Measurements from ENCODE around the gene COBL.

The COBL gene

DNA sequence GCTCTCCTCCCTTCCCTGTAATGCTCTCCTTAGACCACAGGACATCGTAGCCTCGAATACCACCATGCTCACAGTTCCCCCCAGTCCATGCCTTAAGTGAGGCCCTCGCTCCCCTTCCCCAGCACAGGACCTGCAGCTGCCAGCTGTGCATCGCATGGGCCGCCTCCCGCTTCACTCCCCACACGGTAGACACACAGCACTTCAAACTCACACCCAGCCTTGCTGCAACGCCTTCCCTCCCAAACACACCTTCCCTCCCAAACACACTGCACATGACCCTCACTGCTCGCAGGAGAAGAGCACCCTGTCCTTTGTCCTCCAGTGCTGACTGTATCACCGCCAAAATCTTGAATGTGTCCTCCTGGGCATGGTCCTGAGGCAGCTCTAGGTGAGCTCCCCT lies 42.6 kb downstream of the COBL start:
- DNase-seq (ENCODE audit: low spot score) = no peak

DNA sequence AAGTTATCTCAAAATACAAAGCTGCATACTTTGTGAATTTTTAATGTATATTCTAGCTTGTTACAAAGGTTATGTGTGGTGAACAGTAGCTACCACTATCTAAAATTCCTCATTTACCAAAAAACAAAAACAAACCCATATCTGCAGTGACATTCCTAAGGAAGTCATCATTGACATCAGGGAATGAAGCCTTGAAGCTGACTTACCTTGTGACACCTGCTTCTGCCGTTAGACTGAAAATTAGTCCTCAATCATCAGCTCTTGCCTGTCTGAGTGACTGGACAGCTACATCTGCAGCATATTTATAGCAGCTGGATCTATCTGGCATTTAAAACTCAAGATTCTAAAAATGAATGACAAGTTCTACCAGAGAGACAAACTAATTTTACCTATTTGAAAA lies 43.2 kb downstream of the COBL start:
- DNase-seq (ENCODE audit: low spot score) = no peak

DNA sequence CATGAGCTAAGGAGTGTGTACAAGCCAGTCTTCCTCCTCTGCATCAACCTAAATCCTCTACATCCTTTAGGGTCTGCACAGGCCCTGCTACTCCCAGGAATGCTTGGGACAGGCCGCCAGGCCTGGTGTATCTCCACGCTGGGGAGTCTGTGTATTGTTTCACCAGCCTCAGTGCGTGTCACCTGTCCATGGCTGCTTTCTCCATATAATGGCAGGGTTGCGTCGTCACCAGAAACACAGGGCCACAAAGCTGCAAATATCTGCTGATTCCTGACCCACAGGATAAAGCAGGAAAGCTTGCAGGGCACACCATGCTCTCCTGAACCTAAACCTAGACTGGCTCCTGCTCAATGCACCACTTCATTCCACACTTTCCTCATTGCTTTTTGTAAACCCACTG lies 45.6 kb downstream of the COBL start:
- DNase-seq (ENCODE audit: low spot score) = no peak

DNA sequence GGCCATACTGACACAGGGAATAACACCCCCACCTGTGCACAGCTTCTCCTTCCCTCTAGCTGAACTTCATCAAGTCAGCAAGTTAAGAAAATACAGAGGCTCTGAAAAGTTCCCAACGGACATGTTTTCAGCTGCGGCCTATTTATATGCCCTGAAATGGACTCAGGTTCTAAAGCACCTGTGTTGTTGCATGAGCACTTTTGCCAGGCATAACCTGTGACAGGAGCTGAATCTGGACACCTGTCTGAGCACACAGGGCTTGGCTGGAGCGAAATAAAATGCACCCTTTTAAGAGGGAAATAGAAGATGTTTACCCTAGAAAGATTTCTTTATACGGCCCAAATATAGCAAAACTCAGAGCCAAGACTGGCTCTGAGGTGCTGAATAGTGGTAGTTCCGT lies 46.7 kb downstream of the COBL start:
- DNase-seq (ENCODE audit: low spot score) = no peak

DNA sequence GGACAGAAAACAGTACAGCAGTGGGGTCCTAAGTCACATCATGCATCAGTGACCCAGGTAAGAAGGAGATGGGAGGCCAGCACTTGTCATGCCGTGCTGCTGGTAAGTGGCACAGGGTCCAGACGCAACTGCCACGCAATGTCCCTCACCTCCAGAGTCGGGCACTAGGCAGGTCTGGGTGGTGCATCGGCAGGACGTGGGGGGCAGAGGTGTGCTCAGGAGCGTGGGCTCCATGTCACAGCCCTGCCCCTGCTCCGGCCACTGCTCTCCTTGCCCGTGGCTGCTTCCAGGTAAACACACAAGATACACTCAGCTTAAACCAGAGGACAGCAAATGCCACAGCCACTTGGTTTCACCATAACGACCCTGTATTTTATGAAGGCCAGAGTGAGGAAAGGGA lies 47.3 kb downstream of the COBL start:
- no peak for DNase-seq (ENCODE audit: low spot score)

DNA sequence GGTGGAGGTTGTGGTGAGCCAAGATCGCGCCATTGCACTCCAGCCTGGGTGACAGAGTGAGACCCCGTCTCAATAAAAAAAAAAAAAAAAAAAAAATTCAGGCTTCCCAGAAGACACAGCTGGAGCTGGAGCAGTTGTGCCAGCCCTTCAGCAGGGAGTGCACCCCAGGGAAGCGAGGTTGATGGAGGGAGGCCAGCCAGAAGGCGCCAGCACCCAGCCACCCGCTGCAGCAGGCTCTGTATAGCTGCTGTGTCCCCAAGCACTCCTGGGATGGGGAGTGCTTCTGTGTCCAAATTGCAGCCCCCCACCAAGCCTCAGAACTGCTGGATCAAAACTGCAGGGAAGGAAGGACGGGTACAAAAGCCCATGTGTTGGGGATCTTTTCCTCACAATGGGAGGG lies 47.8 kb downstream of the COBL start:
- no peak for DNase-seq (ENCODE audit: low spot score)

DNA sequence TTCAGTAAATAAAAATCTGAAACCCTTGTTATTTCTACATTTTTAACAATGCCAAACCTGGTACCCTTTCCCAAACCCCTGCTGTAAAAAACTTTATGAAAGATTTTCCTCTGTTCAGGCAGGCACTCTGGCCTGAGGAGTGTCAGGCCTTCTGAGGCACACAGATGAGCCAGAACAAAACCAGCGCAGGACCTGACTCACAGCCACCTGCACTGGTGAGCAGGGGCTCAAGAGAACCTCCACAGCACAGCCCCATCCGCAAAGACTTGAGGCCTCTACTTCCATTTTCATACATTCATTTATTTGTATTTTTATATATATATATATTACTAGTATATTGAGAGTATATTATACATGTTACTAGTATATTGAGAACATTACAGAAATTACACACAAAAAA lies 49.4 kb downstream of the COBL start:
- no peak for DNase-seq (ENCODE audit: low spot score)

DNA sequence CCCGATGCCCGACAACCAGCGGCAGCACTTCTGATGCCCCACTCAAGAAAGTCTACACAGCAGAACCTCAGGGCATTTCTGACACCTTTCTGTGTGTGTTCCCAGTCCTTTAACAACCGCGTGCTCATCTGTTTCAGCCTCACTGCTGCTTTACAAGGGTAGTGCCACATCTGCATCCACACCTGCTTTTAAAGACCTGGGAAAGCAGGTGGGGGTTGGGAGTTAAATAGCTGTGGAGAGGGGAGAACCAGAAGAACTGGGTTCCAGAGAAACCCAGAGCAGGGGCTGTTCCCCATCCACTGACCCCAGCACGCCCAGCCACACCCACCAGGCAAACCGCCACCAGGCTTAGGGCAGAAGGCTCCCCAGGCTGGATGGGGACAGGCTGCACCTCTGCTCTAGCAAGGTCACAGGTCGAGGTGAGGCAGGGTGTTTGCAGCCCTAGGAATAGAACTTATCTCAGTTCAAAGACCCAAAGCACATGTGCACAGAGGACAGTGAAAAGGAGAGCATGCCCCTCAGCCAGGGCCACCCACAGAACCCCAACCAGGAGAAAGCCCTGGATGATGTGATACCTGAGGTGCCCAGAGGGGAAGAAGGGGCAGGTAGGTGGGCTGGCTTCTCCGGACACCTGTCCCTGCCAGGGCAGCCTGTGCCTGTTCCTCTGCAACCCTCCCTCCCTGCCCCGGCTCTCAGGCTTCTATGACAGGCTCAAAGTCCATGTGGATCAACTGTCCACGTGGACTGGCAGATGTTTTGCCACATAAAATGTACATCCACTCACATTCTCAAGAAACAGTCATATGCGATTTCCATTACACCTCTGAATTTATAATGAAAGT lies 51.3 kb downstream of the COBL start:
- no peak for DNase-seq (ENCODE audit: low spot score)

DNA sequence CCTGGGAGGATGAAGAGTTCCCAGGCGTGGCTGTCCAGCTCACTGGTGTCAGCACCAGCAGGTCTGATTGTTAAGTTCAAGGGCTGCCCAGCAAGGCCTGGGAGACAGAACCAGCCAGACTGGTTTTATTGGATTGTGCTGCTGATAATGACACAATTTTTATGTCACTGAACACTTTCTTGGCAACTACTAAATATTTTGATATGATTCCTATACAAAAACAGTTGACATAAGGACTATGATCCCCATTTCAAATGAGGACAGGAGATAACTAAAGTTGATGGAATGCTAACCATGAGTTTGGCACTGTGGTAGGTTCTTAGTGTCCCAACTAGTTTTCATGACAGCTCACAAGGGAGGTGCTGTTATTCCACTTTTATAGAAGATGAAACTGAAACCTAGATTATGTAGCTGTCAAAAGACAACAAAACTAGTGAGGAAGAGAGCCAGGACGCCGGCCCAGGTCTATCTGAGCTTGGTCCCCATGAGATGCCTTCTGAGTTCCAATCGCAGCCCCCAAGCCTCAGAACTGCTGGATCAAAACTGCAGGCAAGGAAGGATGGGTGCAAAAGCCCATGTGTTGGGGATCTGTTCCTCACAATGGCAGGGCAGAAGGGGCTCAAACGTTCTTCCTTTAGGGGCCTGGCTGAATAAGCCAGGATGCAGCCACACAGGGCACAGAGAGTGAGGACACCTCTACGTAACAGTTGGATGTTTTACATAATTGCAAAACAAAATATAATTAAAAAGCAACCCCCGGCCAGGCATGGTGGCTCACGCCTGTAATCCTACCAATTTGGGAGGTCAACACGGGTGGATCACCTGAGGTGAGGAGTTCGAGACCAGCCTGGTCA lies 52.8 kb downstream of the COBL start:
- DNase-seq (ENCODE audit: low spot score) = no peak

DNA sequence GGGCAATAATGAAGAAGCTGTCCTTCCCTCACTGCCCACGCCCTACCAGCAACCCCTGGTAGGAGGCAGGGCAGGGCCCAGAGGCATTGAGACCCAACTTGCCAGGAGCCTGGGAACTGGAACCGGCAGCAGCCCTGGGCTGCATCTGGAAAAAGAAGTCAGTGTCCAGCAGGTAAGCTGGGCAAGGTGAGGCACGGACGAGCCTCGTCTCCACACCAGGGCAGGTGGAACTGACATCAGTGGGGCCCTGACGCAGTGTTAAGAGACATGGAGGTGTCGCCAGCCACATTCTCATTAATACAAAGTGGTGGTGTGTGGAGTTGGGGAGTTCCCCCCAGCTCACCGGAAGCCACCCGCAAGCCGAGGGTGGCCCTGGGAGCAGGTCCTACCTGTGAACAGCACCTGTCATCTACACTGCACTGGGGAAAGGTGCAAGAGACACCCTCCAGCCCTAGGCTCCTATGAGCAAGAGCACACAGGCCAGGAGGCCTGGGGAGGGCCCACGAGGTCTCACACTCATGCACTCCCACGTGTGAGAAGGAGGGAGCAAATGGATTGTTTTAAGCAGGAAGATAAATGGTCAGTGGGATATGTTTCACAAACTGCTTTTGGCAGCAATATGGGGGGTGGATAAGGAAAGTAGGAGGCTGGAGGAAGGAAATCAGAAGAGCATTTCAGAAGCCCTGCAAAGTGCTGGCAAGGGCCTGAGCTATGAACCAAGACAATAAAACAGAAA lies 53.6 kb downstream of the COBL start:
- DNase-seq (ENCODE audit: low spot score) = no peak

DNA sequence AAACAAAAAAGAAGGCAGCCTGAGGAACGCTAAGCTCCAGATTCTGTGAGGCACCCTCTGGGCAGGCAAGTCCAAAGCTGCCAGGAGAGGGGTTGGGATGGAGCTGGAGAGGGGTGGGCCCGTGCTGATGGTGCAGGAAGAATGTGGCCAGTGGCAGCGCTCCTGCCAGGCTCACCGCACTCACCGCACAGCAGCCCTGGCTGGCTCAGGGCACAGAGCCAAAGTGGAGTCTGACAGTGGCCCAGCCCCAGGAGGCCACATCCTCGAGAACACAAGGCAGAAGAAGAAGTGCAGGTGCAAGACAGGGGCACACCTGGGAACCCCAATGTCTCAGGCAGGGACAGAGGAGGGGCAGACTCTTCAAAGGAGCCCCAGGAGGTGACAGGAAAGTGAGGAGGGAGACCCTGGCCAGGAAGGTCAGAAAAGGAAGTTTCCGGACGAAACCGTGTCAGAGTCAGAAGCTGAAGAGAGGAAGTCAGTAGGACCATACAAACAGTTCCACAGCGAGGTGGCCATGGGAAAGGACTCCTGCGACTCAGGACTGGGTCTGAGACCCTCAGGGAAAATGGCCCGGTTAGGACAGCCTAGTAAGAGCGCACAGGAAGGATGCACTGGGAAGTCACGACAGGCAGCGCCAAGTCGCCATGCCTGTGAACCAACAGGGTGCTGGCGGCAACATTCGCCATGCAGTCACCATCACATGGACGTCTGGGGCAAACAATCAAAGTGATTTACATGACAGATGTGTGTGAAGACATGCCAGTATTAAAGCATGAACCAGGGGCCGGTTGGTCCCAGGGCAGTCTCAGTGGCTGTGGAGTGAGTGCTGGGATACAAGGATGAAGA lies 54.4 kb downstream of the COBL start:
- DNase-seq (ENCODE audit: low spot score) = no peak

DNA sequence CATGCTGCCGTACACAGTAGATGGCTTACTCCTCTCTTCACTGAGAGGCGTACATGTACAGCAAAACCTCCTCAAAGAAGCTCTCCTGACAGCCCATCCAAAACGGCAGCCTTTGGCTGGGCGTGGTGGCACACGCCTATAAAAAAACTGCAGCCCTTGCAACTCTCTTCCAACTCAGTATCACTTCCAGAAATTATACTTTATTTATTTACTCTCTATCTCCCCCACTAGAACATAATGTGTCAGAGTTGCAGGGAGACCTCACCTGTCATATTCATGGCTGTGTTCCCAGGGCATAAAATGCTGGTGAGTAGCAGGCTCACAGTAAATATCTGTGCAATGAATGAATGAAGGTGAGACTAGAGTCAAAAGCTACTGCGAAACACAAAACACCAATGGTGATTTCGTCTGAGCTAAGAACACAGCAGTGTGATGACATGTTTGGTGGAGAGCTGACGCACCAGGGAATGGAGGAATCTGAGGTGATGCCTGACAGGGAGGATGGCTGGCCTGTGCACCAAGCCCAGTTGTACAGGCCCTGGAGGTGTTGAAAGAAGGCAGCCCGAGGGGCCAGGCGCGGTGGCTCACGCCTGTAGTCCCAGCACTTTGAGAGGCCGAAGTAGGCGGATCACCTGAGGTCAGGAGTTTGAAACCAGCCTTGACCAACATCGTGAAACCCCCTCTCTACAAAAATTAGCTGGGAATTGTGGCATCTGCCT lies 55.3 kb downstream of the COBL start:
- no peak for DNase-seq (ENCODE audit: low spot score)

DNA sequence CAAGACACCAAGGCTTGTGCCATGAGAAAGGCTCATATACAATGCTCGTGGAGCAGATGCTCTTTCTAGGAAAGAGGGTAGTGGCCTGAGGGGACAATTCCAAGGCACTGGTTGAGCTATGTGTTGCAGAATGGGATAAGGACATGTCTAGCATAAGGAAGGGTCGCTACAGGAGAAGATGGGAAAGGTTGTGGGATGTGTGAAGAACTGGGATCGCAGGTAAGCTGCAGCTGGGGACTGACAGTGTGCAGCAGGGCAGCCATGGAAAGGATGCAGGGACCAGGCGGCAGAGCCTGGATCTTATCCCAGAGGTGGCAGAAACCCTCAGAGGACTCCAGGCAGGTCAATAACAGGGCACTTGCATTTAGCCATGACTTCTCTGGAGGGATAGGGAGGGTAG lies 56.1 kb downstream of the COBL start:
- DNase-seq (ENCODE audit: low spot score) = no peak

DNA sequence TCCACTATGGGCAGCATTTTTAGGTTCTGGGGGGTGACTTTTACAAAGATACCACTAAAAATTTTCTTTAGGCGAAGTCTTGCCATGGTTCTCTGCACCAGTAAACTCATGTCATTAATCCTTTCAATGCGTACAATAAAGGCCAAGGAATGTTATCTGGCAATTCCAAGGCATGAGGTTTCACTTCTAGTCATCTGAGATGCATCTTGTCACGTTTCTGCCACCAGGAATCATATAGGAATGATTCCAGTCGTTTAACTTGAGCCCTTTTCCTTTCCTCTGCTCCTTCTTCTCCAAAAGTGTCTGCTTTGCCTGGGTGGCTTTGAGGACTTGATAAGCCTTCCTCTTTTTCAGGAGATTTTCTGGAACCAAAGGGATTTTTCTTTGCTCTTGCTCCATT lies 56.8 kb downstream of the COBL start:
- no peak for DNase-seq (ENCODE audit: low spot score)

DNA sequence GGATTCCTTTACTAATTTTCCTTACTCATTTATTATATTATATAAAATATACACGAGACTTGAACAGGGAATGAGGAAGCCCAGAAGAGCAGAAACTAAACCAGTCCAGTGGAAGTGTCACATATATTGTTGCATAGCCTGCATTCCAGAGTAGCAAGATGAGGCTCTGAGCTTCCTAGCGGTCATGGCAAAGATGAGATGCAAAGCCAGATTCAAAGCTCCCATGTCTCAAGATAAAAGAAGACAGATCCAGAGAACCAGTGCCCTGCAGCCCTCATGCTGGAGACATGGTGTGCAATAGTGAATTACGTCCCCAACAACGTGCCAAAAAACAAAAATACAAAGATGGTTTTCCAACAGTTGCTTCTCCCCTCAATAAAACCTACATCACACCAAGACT lies 59.7 kb downstream of the COBL start:
- DNase-seq (ENCODE audit: low spot score) = no peak

DNA sequence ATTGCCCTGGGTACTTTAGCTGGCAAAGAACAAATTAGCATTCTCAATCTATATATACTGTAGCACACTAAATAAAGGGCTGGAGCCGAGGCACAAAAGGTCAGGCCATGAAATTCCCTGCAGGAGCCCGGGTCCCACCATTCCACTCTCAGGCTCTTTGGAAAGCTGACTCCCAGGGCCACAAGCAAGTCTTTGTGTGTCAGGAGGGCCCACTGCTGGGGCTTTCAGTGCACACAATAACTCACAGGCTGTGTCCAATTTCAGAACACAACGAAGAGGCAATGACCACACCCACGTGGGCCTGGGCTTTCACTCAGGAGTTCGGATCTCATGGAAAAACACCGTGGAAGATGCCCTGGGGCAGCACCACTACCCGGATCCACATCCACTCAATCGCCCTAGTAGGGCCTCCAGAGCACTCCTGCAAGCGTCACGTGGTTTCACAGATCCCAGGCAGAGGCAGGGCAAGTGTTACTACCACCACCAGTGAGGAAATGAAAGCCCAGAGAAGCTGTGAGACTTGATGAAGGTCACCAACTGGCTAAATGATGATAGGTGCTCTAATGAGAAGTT lies 60.3 kb downstream of the COBL start:
- no peak for DNase-seq (ENCODE audit: low spot score)

DNA sequence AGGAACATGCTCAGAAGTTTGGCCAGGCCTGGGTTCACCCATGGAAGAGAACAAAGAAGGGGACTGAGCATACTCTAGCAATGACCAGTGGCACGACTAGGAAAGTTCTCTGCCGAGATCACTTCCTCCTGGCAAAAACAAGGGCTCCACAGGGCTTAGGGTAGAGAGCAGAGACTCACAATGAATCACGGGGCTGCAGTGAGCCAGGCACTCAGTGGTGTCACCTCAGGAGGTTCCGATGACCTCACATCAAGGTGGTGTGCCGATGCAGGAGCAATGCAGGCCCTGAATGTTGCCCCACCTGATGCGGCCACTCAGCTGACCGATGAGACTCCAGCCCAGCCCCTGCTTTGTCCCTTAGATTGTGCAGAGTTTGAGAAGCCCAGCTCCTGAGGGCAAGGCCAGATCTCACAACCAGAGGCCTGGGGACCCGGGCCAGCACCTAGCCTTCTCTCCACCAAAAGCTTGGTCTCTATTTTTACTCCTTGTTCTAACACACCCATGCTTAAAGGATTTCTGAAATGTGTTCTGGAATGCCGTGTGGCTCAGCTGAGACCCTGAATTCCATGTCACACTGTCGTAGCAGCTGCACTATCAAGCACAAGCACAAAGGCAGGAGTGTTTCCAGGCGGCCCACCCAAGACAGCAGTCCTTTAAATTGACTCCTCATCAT lies 60.9 kb downstream of the COBL start:
- DNase-seq (ENCODE audit: low spot score) = no peak

DNA sequence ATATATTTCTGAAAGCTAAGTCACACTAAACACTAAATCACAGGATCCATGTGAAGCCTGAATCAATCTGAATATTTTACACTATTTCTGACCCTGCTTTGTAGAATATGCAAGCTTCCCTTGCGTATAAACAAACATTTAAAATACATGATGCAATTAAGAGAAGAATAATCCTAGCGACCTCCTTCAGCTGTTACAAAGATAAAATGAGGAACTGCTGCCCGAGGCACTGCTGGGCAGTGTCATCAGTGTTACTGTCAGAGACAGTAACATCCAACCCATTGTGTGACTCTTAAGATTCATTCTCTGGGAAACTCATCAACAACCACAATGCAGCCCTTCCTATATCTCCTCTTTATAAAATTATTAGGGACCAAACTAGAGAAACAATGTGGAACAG lies 61.6 kb downstream of the COBL start:
- no peak for DNase-seq (ENCODE audit: low spot score)

DNA sequence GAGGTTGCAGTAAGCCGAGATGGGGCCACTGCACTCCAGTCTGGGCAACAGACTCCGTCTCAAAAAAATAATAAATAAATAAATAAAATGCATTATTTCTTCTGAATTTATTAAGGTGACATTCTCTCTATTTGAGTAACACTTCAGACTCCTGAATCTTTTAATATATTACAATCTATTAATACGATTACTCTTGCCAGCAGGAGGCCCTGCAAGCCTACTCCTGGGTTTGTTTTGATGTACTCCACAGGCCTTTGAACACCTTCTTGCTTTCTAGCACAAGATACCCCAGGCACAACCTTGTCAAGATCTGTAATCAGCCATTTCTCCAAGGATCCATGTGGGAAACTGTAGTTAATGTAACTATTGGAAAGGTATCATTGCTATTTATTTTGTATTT lies 63.5 kb downstream of the COBL start:
- DNase-seq (ENCODE audit: low spot score) = no peak

DNA sequence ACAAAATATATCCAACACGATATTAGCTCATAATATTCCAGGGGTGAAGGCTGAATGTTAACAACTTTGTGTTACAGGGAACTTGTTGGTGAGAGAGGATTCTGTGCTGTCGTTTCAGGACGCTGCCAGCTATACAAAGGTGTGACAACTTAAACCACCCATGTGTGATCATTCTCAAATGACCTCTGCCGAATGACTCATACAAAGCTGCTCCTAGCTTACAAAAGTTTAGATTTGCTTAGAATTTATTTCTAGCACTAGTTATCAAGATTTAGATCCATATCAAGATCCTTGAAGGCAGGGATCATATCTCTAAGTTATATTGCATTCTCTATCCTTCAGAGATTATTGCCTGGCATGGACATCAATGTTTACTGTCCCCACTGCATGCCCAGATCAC lies 65.3 kb downstream of the COBL start:
- no peak for DNase-seq (ENCODE audit: low spot score)

All from CD4-positive, alpha-beta T cell treated with Interleukin-2 at 100 ng/mL for 4 hours (primary cell).